H9 (cell line): ENCODE results near the gene RBMS3. TPM values are rescaled to one million over a fixed set of nuclear protein-coding genes. Genes with fewer than 3 reads are reported as not detected.

Experiments
- DNase-seq: peaks from one replicate; pipeline ENCODE4 v3.0.0-alpha.2; 2017
- H2AFZ ChIP-seq: one replicate; pipeline ENCODE4 v1.6.1; 2013; ENCODE audit warnings: mild to moderate bottlenecking, low read length, control low read depth, moderate library complexity
- H2AK5ac ChIP-seq: 2 replicates; pipeline ENCODE4 v1.6.1; 2013; ENCODE audit warnings: low read length, control low read depth, mixed read lengths; ENCODE audit not compliant: insufficient read length
- H2BK120ac ChIP-seq: one replicate; pipeline ENCODE4 v1.6.1; 2013; ENCODE audit warnings: low read depth, mild to moderate bottlenecking, low read length, control low read depth, inconsistent platforms; ENCODE audit not compliant: poor library complexity, severe bottlenecking
- H2BK12ac ChIP-seq: 2 replicates; pipeline ENCODE4 v1.6.1; 2013; ENCODE audit warnings: low read length, control low read depth, mixed read lengths, low read depth; ENCODE audit not compliant: insufficient read length
- H2BK15ac ChIP-seq: 2 replicates; pipeline ENCODE4 v1.6.1; 2013; ENCODE audit warnings: low read depth, low read length, control low read depth
- H2BK20ac ChIP-seq: one replicate; pipeline ENCODE4 v1.6.1; 2013; ENCODE audit warnings: low read depth, mild to moderate bottlenecking, low read length, control low read depth, inconsistent platforms; ENCODE audit not compliant: poor library complexity, severe bottlenecking
- H2BK5ac ChIP-seq: 2 replicates; pipeline ENCODE4 v1.6.1; 2013; ENCODE audit warnings: low read length, control low read depth, mixed read lengths; ENCODE audit not compliant: insufficient read length
- H3K14ac ChIP-seq: 2 replicates; pipeline ENCODE4 v1.6.1; 2013; ENCODE audit warnings: low read length, control low read depth; ENCODE audit not compliant: insufficient read depth
- H3K18ac ChIP-seq: 2 replicates; pipeline ENCODE4 v1.6.1; 2013; ENCODE audit warnings: low read depth, mild to moderate bottlenecking, mixed read lengths, low read length, control low read depth; ENCODE audit not compliant: insufficient read length
- H3K23ac ChIP-seq: 2 replicates; pipeline ENCODE4 v1.6.1; 2013; ENCODE audit warnings: low read length, control low read depth, mixed read lengths, low read depth; ENCODE audit not compliant: insufficient read length
- H3K23me2 ChIP-seq: 2 replicates; pipeline ENCODE4 v1.6.1; 2013; ENCODE audit warnings: low read depth, mild to moderate bottlenecking, mixed read lengths, low read length, control low read depth; ENCODE audit not compliant: insufficient read length, poor library complexity, severe bottlenecking
- H3K27ac ChIP-seq: 2 replicates; pipeline ENCODE4 v1.5.1; 2013; ENCODE audit warnings: low read length, control low read depth, mixed read lengths, low read depth; ENCODE audit not compliant: insufficient read length
- H3K27me3 ChIP-seq: 2 replicates; pipeline ENCODE4 v1.6.1; 2013; ENCODE audit warnings: low read length, control low read depth, inconsistent platforms; ENCODE audit not compliant: insufficient read depth
- H3K4ac ChIP-seq: 2 replicates; pipeline ENCODE4 v1.6.1; 2013; ENCODE audit warnings: low read depth, mild to moderate bottlenecking, control low read depth, inconsistent platforms, low read length, moderate library complexity
- H3K4me1 ChIP-seq: 2 replicates; pipeline ENCODE4 v1.6.1; 2013; ENCODE audit warnings: low read length, control low read depth, inconsistent platforms; ENCODE audit not compliant: insufficient read depth
- H3K4me2 ChIP-seq: 2 replicates; pipeline ENCODE4 v1.6.1; 2013; ENCODE audit warnings: low read length, control low read depth, mixed read lengths; ENCODE audit not compliant: insufficient read length, insufficient read depth
- H3K56ac ChIP-seq: 2 replicates; pipeline ENCODE4 v1.6.1; 2013; ENCODE audit warnings: low read depth, mild to moderate bottlenecking, mixed read lengths, low read length, control low read depth; ENCODE audit not compliant: insufficient read length
- H3K79me1 ChIP-seq: 2 replicates; pipeline ENCODE4 v1.6.1; 2013; ENCODE audit warnings: low read depth, mild to moderate bottlenecking, moderate library complexity, low read length, control low read depth, inconsistent platforms; ENCODE audit not compliant: insufficient read depth, poor library complexity, severe bottlenecking
- H3K79me2 ChIP-seq: 2 replicates; pipeline ENCODE4 v1.6.1; 2013; ENCODE audit warnings: low read length, control low read depth, inconsistent platforms; ENCODE audit not compliant: insufficient read depth
- H3K9ac ChIP-seq: 2 replicates; pipeline ENCODE4 v1.6.1; 2013; ENCODE audit warnings: low read length, control low read depth, mixed read lengths; ENCODE audit not compliant: insufficient read length; ENCODE audit errors: extremely low read depth
- H3K9me3 ChIP-seq: one replicate; pipeline ENCODE4 v1.6.1; 2013; ENCODE audit warnings: low read depth, low read length, inconsistent platforms; ENCODE audit not compliant: control insufficient read depth
- H3T11ph ChIP-seq: one replicate; pipeline ENCODE4 v1.6.1; 2013; ENCODE audit warnings: mild to moderate bottlenecking, low read length, control low read depth, inconsistent platforms
- H4K20me1 ChIP-seq: one replicate; pipeline ENCODE4 v1.6.1; 2013; ENCODE audit not compliant: control insufficient read depth, insufficient read length, insufficient read depth
- H4K5ac ChIP-seq: 2 replicates; pipeline ENCODE4 v1.6.1; 2013; ENCODE audit warnings: low read depth, mild to moderate bottlenecking, mixed read lengths, low read length, control low read depth; ENCODE audit not compliant: insufficient read length
- H4K8ac ChIP-seq: replicated peaks from 2 replicates; pipeline ENCODE4 v1.6.1; 2013; ENCODE audit warnings: low read length, control low read depth, mixed read lengths, low read depth; ENCODE audit not compliant: insufficient read length
- H4K91ac ChIP-seq: 2 replicates; pipeline ENCODE4 v1.6.1; 2013; ENCODE audit warnings: low read depth, mild to moderate bottlenecking, moderate library complexity, mixed read lengths, low read length, control low read depth; ENCODE audit not compliant: insufficient read length
- H3K27ac Mint-ChIP-seq, 3 experiments: 2 replicates in 2 of 3; 3 replicates in 1 of 3; pipeline ENCODE4 v1.8.0; 2020 to 2021; ENCODE audit warnings: mixed read lengths in 3 of 3, mild to moderate bottlenecking in 1 of 3, moderate library complexity in 1 of 3
- H3K27me3 Mint-ChIP-seq: 2 replicates; pipeline ENCODE4 v1.8.0; 2021; ENCODE audit warnings: low read depth, mild to moderate bottlenecking, moderate library complexity, mixed read lengths
- H3K36me3 Mint-ChIP-seq, 3 experiments: 2 replicates in 2 of 3; 3 replicates in 1 of 3; pipeline ENCODE4 v1.8.0; 2020 to 2021; ENCODE audit warnings: low read depth in 3 of 3, mixed read lengths in 3 of 3; ENCODE audit not compliant: insufficient read depth in 1 of 3
- H3K4me1 Mint-ChIP-seq, 2 experiments: 2 replicates each; pipeline ENCODE4 v1.8.0; 2020; ENCODE audit warnings: mixed read lengths in 2 of 2
- H3K4me3 Mint-ChIP-seq, 2 experiments: 2 replicates in 1 of 2; 3 replicates in 1 of 2; pipeline ENCODE4 v1.8.0; 2020 to 2021; ENCODE audit warnings: mild to moderate bottlenecking in 2 of 2, mixed read lengths in 2 of 2, moderate library complexity in 1 of 2
- H3K9me3 Mint-ChIP-seq, 2 experiments: 2 replicates in 1 of 2; 3 replicates in 1 of 2; pipeline ENCODE4 v1.8.0; 2020; ENCODE audit warnings: mild to moderate bottlenecking in 2 of 2, mixed read lengths in 2 of 2, moderate library complexity in 1 of 2
- WGBS: extraction: QIAGEN DNeasy Blood & Tissue Kit; methylation state at CpG from one replicate; pipeline ENCODE4 v1.1.7; 2013; ENCODE audit warnings: missing lambda C conversion rate, low lambda C conversion rate, mixed read lengths; ENCODE audit not compliant: insufficient read length; ENCODE audit errors: extremely low coverage; 5-methylcytosine and 5-hydroxymethylcytosine counted together
- total RNA-seq: library from RNA; stranded (reverse); gene quantifications from 2 replicates; pipeline ENCODE4 v1.2.1, GENCODE V29; 2021
- TF ChIP-seq, protein P1 (sequence below): fragments of 200-600 bp; sonication (generic); conservative IDR thresholded peaks from 3 replicates; pipeline ENCODE4 v1.8.0; 2021; ENCODE audit warnings: antibody characterized with exemption, mild to moderate bottlenecking

Gene RBMS3
- total RNA-seq, 1 experiment from 2014 or later = 8.1 TPM

DNA sequence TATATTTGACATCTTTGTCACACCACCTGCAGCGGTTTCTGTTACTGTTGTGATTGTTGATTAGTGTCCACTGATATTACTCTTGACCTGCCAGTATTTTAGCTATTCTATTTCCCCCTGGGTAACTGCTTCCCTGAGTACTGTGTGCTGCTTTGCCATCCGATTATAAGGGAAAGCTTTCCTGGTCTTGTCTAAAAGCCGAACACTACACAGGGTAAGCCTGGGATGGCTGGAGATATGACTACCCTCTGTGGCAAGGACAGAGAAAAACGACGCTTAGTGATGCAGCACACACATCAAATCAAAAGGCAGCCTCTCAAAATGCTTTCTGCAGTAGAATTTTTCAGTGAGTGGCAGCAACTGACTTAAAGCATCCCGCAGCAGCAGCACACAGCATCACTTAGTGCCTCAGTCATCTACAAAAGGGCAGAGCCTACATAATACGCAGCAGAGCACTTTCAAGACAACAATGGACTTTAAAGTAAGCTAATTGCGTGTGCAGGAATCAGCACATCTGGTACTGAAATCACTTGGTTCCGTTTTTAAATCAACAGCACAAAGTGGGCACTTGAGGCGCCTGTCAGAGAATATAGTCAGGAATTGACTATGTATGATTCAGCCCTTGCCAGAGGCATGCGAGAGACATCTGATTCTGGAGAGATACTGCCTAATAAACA lies 669.2 kb downstream of the RBMS3 start:
- H3K14ac ChIP-seq = no peak overlapping the region
- Mint-ChIP-seq H3K36me3 (no peaks in the 10 kb centered on the region), H3K27ac (peak overlapping the region in 1 of 3 experiments; percentile 9; a peak in 1 of 7 replicates), H3K9me3 (no peaks in the 10 kb centered on the region), H3K27me3 (no peaks in the 10 kb centered on the region), H3K4me1 (peaks cover 0 to 3% of the 10 kb centered on the region in 2 experiments; a peak in 2 of 4 replicates), H3K4me3 (no peak overlapping the region)
- H2BK5ac ChIP-seq = no peak overlapping the region
- no peak overlapping the region for H3K18ac ChIP-seq
- H4K5ac ChIP-seq = no peak overlapping the region
- H3K9ac ChIP-seq = no peak overlapping the region
- H3K23ac ChIP-seq = no peak overlapping the region
- no peak for DNase-seq
- H3K4me2 ChIP-seq = no peak overlapping the region
- H2BK12ac ChIP-seq = no peak overlapping the region
- no peaks in the 10 kb centered on the region for H3K4me1 ChIP-seq
- H4K91ac ChIP-seq = no peak overlapping the region
- H2AK5ac ChIP-seq = no peak overlapping the region
- no peak overlapping the region for H4K8ac ChIP-seq
- TF ChIP-seq, protein P1, sequence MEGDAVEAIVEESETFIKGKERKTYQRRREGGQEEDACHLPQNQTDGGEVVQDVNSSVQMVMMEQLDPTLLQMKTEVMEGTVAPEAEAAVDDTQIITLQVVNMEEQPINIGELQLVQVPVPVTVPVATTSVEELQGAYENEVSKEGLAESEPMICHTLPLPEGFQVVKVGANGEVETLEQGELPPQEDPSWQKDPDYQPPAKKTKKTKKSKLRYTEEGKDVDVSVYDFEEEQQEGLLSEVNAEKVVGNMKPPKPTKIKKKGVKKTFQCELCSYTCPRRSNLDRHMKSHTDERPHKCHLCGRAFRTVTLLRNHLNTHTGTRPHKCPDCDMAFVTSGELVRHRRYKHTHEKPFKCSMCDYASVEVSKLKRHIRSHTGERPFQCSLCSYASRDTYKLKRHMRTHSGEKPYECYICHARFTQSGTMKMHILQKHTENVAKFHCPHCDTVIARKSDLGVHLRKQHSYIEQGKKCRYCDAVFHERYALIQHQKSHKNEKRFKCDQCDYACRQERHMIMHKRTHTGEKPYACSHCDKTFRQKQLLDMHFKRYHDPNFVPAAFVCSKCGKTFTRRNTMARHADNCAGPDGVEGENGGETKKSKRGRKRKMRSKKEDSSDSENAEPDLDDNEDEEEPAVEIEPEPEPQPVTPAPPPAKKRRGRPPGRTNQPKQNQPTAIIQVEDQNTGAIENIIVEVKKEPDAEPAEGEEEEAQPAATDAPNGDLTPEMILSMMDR = no peak
- H3K27me3 ChIP-seq = no peaks in the 10 kb centered on the region
- no peaks in the 10 kb centered on the region for H3K79me1 ChIP-seq
- H3T11ph ChIP-seq = no peak overlapping the region
- no peak overlapping the region for H2AFZ ChIP-seq
- H2BK120ac ChIP-seq = no peak overlapping the region
- no peaks in the 10 kb centered on the region for H3K23me2 ChIP-seq
- no CpG with 5 or more reads among the region's 11 CpGs for WGBS
- H3K27ac ChIP-seq = no peak overlapping the region
- no peaks in the 10 kb centered on the region for H3K79me2 ChIP-seq
- H2BK20ac ChIP-seq = no peak overlapping the region
- no peak overlapping the region for H3K4ac ChIP-seq
- no peak overlapping the region for H3K56ac ChIP-seq
- H2BK15ac ChIP-seq = no peak overlapping the region
- H4K20me1 ChIP-seq = no peaks in the 10 kb centered on the region
- no peaks in the 10 kb centered on the region for H3K9me3 ChIP-seq
